GM23338 (cell line): ENCODE data around the gene PCDHB13. TPM values are rescaled to one million over a fixed set of nuclear protein-coding genes. Genes with fewer than 3 reads are reported as not detected.

Source experiments
- ATAC-seq: fragments of 200-7000 bp; cut with Tn5 transposase; 3 replicates; pipeline ENCODE4 v1.9.1; 2020
- DNase-seq: peaks from one replicate; pipeline ENCODE4 v3.0.0-alpha.2; 2015; ENCODE audit warnings: low spot score
- H2AFZ ChIP-seq: fragments of 200-600 bp; sonication (generic); 2 replicates; pipeline ENCODE4 v1.8.0; 2016; ENCODE audit warnings: antibody characterized with exemption, mild to moderate bottlenecking, moderate library complexity
- H3F3A ChIP-seq: fragments of 200-600 bp; sonication (generic); replicated peaks from 2 replicates; pipeline ENCODE4 v1.8.0; 2017; ENCODE audit warnings: antibody characterized with exemption, mixed run types, low read depth
- H3K27ac ChIP-seq: fragments of 200-600 bp; sonication (generic); 2 replicates; pipeline ENCODE4 v1.6.1; 2016; ENCODE audit warnings: low read depth
- H3K27me3 ChIP-seq: fragments of 200-600 bp; sonication (generic); 2 replicates; pipeline ENCODE4 v1.8.0; 2016; ENCODE audit warnings: mild to moderate bottlenecking, mixed run types, moderate library complexity; ENCODE audit not compliant: insufficient read depth
- H3K36me3 ChIP-seq: fragments of 200-600 bp; sonication (generic); 2 replicates; pipeline ENCODE4 v1.8.0; 2016; ENCODE audit warnings: mild to moderate bottlenecking; ENCODE audit not compliant: insufficient read depth
- H3K4me1 ChIP-seq: fragments of 200-600 bp; sonication (generic); 2 replicates; pipeline ENCODE4 v1.8.0; 2016; ENCODE audit warnings: mild to moderate bottlenecking, moderate library complexity; ENCODE audit not compliant: insufficient read depth
- H3K4me2 ChIP-seq: fragments of 200-600 bp; sonication (generic); 2 replicates; pipeline ENCODE4 v1.7.1; 2017; ENCODE audit warnings: mixed run types
- H3K4me3 ChIP-seq: fragments of 200-600 bp; sonication (generic); 2 replicates; pipeline ENCODE4 v1.6.1; 2016; ENCODE audit warnings: mixed run types
- H3K79me2 ChIP-seq: fragments of 200-600 bp; sonication (generic); replicated peaks from 2 replicates; pipeline ENCODE4 v1.8.0; 2017; ENCODE audit warnings: mild to moderate bottlenecking; ENCODE audit not compliant: insufficient read depth
- H3K9me2 ChIP-seq: fragments of 200-600 bp; sonication (generic); 2 replicates; pipeline ENCODE4 v1.8.0; 2017; ENCODE audit not compliant: insufficient read depth
- H4K20me1 ChIP-seq: fragments of 200-600 bp; sonication (generic); replicated peaks from 2 replicates; pipeline ENCODE4 v1.8.0; 2017; ENCODE audit warnings: mild to moderate bottlenecking; ENCODE audit not compliant: insufficient read depth
- H3K27ac Mint-ChIP-seq: 2 replicates; pipeline ENCODE4 v1.8.0; 2020; ENCODE audit warnings: inconsistent platforms, mild to moderate bottlenecking, moderate library complexity, mixed read lengths
- H3K27me3 Mint-ChIP-seq: 3 replicates; pipeline ENCODE4 v1.8.0; 2022; ENCODE audit warnings: low read depth, mild to moderate bottlenecking, moderate library complexity, mixed read lengths, inconsistent platforms; ENCODE audit not compliant: insufficient read depth, poor library complexity
- H3K36me3 Mint-ChIP-seq: 3 replicates; pipeline ENCODE4 v1.8.0; 2021; ENCODE audit warnings: low read depth, mild to moderate bottlenecking, inconsistent platforms, moderate library complexity, mixed read lengths
- H3K4me1 Mint-ChIP-seq: 3 replicates; pipeline ENCODE4 v1.8.0; 2020; ENCODE audit warnings: mild to moderate bottlenecking, inconsistent platforms, mixed read lengths
- H3K4me3 Mint-ChIP-seq: 3 replicates; pipeline ENCODE4 v1.8.0; 2021; ENCODE audit warnings: moderate library complexity, mild to moderate bottlenecking, inconsistent platforms, mixed read lengths
- H3K9me3 Mint-ChIP-seq: 3 replicates; pipeline ENCODE4 v1.8.0; 2020; ENCODE audit warnings: moderate library complexity, mild to moderate bottlenecking, inconsistent platforms, mixed read lengths
- CREB1 ChIP-seq: fragments of 250-450 bp; sonication (Bioruptor Pico); IDR thresholded peaks from 2 replicates; pipeline ENCODE4 v1.5.0; 2020; ENCODE audit warnings: low read depth, mild to moderate bottlenecking, moderate library complexity
- CTCF ChIP-seq, 2 experiments: fragments of 200-600 bp in 1 of 2; sonication (generic) in 1 of 2; conservative IDR thresholded peaks; 2 replicates each; pipeline versions ENCODE4 v1.5.1 to v1.6.1; 2016 to 2017; ENCODE audit warnings: antibody characterized with exemption in 2 of 2, low read depth in 2 of 2, mild to moderate bottlenecking in 2 of 2, moderate library complexity in 1 of 2
- EZH2 ChIP-seq: fragments of 200-600 bp; sonication (generic); IDR thresholded peaks from one replicate; pipeline ENCODE4 v1.8.0; 2017; ENCODE audit warnings: antibody characterized with exemption, mild to moderate bottlenecking, low read depth; ENCODE audit not compliant: unreplicated experiment
- EZH2phosphoT487 ChIP-seq: fragments of 200-600 bp; sonication (generic); IDR thresholded peaks from one replicate; pipeline ENCODE4 v1.8.1; 2018; ENCODE audit warnings: antibody characterized with exemption; ENCODE audit not compliant: unreplicated experiment
- JUNB ChIP-seq: IDR thresholded peaks from one replicate; pipeline ENCODE4 v1.6.1; 2016; ENCODE audit warnings: antibody characterized with exemption; ENCODE audit not compliant: unreplicated experiment
- NANOG ChIP-seq: IDR thresholded peaks from 2 replicates; pipeline ENCODE4 v1.6.1; 2016; ENCODE audit warnings: antibody characterized with exemption, borderline replicate concordance
- POLR2AphosphoS5 ChIP-seq: IDR thresholded peaks from 2 replicates; pipeline ENCODE4 v1.6.1; 2016; ENCODE audit warnings: antibody characterized with exemption, low read depth
- REST ChIP-seq: IDR thresholded peaks from one replicate; pipeline ENCODE4 v1.6.1; 2018; ENCODE audit warnings: antibody characterized with exemption; ENCODE audit not compliant: unreplicated experiment
- STAT1 ChIP-seq: IDR thresholded peaks from one replicate; pipeline ENCODE4 v1.6.1; 2016; ENCODE audit warnings: antibody characterized with exemption; ENCODE audit not compliant: unreplicated experiment
- ZNF114 ChIP-seq: fragments of 250-450 bp; sonication (Bioruptor Pico); IDR thresholded peaks from 2 replicates; pipeline ENCODE4 v1.5.0; 2020; ENCODE audit warnings: mild to moderate bottlenecking, moderate library complexity
- ZNF331 ChIP-seq: fragments of 250-450 bp; sonication (Bioruptor Pico); IDR thresholded peaks from 2 replicates; pipeline ENCODE4 v1.5.0; 2020; ENCODE audit warnings: low read depth, mild to moderate bottlenecking, moderate library complexity
- polyA plus RNA-seq: library from polyadenylated mRNA; unstranded; fragments of >200 nt; fragmentation: Nextera tagmentation; extraction: Ambion mirVana; gene quantifications from 2 replicates; pipeline ENCODE4 v1.2.1, GENCODE V29; 2016
- total RNA-seq: library from RNA; depleted of rRNA; stranded (reverse); fragments of >200 nt; shearing (Covaris generic); gene quantifications from 2 replicates; pipeline ENCODE4 v1.2.3, GENCODE V29; 2014
- TF ChIP-seq, protein P1 (sequence below): IDR thresholded peaks from 2 replicates; pipeline ENCODE4 v1.6.1; 2016; ENCODE audit warnings: antibody characterized with exemption

Gene PCDHB13
- total and polyA plus RNA-seq, 2 experiments from 2014 or later: 1.1 to 3.5 TPM

DNA sequence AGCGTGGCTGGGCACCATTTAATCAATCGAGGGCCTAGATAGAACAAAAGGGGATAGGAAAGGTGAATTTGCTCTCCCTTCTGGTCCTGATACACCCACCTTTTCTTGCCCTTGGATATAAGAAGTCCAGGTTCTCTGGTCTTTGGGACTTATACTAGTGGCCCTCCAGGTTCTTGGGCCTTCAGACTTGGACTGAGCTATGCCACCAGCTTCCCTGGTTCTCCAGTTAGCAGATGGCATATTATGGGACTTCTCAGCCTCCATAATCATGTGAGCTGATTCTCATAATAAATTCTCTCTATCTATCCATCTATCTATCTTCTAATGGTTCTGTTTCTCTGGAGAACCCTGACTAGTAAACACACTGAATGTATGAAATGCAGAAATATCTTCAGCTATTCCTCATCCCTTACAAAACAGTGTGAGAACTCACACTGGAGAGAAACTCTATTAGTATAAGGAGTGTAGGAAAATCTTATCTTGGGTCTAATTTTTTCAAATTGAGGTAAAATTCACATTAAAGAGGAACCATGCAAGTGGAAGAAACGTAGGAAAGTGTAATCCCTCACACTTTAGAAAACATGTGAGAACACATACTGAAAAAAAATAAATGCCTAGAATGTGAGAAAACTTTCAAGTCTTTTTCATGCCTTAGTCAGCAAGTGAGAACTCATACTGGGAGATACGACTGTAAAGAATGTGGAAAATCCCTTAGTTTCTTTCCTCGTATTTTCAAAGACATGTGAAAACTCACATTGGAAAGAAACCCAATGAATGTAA lies 46.9 kb downstream of the PCDHB13 start:
- no peak for TF ChIP-seq EZH2
- TF ChIP-seq, protein P1, sequence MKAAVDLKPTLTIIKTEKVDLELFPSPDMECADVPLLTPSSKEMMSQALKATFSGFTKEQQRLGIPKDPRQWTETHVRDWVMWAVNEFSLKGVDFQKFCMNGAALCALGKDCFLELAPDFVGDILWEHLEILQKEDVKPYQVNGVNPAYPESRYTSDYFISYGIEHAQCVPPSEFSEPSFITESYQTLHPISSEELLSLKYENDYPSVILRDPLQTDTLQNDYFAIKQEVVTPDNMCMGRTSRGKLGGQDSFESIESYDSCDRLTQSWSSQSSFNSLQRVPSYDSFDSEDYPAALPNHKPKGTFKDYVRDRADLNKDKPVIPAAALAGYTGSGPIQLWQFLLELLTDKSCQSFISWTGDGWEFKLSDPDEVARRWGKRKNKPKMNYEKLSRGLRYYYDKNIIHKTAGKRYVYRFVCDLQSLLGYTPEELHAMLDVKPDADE: no peak
- no peak for TF ChIP-seq STAT1
- TF ChIP-seq JUNB: no peak
- no peak for TF ChIP-seq REST
- Histone ChIP-seq H3K27ac (no peak overlapping the region), H4K20me1 (no peaks in the 10 kb centered on the region), H3K4me3 (no peak overlapping the region), H3K36me3 (peaks cover 39% of the 10 kb centered on the region), H3K9me2 (no peaks in the 10 kb centered on the region), H3F3A (no peaks in the 10 kb centered on the region), H3K4me1 (no peaks in the 10 kb centered on the region), H2AFZ (no peak overlapping the region), H3K27me3 (no peaks in the 10 kb centered on the region), H3K79me2 (no peaks in the 10 kb centered on the region), H3K4me2 (no peak overlapping the region)
- H3K9me3 Mint-ChIP-seq: peaks cover 94% of the 10 kb centered on the region
- H3K4me3 Mint-ChIP-seq: no peak overlapping the region
- ATAC-seq: no peak
- H3K36me3 Mint-ChIP-seq: peaks cover 54% of the 10 kb centered on the region
- no peaks in the 10 kb centered on the region for H3K27me3 Mint-ChIP-seq
- no peak overlapping the region for H3K27ac Mint-ChIP-seq
- no peaks in the 10 kb centered on the region for H3K4me1 Mint-ChIP-seq
- DNase-seq: peak; percentile 47

DNA sequence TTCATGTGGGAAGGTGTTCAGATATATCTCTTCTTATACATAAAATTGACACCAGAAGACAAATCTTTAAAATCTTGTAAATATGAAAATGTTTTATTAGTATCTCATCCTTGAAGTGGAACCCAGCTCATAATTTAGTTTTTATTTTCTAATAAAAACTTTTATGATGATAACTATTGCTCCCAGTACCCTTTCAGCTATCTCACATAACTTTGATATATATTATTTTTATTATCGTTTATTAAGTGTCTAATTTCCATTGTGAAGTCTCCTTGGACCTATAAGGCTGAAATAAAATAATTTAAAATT lies 47.5 kb downstream of the PCDHB13 start:
- no peak overlapping the region for H3K4me3 ChIP-seq
- TF ChIP-seq REST (no peak), CREB1 (CRISPR knock-in tag) (no peak), JUNB (no peak), NANOG (no peak), ZNF331 (no peak), ZNF114 (no peak), STAT1 (no peak), CTCF (conservative IDR thresholded peaks at IDR 0.05; ENCODE audit: low read depth in 2 of 2) (no peak), EZH2phosphoT487 (no peak), POLR2AphosphoS5 (no peak)
- TF ChIP-seq, protein P1: no peak

More for the DNA sequence above, 47.5 kb downstream of the PCDHB13 start:
- Mint-ChIP-seq H3K36me3 (peaks cover 56% of the 10 kb centered on the region), H3K27me3 (no peaks in the 10 kb centered on the region), H3K4me3 (no peak overlapping the region), H3K27ac (no peak overlapping the region), H3K9me3 (peaks cover 94% of the 10 kb centered on the region), H3K4me1 (no peaks in the 10 kb centered on the region)
- no peaks in the 10 kb centered on the region for H3K79me2 ChIP-seq
- DNase-seq (no peak), ATAC-seq (no peak)
- no peaks in the 10 kb centered on the region for H3K4me1 ChIP-seq
- H3K4me2 ChIP-seq: no peak overlapping the region
- peaks cover 39% of the 10 kb centered on the region for H3K36me3 ChIP-seq
- H4K20me1 ChIP-seq: no peaks in the 10 kb centered on the region
- H3K9me2 ChIP-seq: no peaks in the 10 kb centered on the region
- no peaks in the 10 kb centered on the region for H3K27me3 ChIP-seq
- no peaks in the 10 kb centered on the region for H3F3A ChIP-seq
- H3K27ac ChIP-seq: no peak overlapping the region
- H2AFZ ChIP-seq: no peak overlapping the region
